Endothelial cell of umbilical vein (primary cell): ENCODE data around the gene FAM222B. TPM values are rescaled to one million over a fixed set of nuclear protein-coding genes. Genes with fewer than 3 reads are reported as not detected.

Experiments used
- BruUV-seq: library from RNA; stranded (reverse); fragments of 400-500 nt; replicated peaks from 2 replicates; lab custom pipeline; 2021; lab: Mats Ljungman, UMichigan
- CTCF ChIA-PET: fragments of 300-600, 350-600 bp; sonication (Branson Sonifier 250); formaldehyde crosslinking; loops from one replicate; lab custom pipeline; 2021; ENCODE audit warnings: antibody characterized with exemption, inconsistent platforms; lab: Charles Lee
- POLR2A ChIA-PET: fragments of 300-600, 350-600 bp; sonication (Branson Sonifier 250); formaldehyde crosslinking; loops from one replicate; lab custom pipeline; 2021; ENCODE audit warnings: antibody characterized with exemption, inconsistent platforms; lab: Charles Lee
- DNase-seq: peaks from one replicate; pipeline ENCODE4 v3.0.0-alpha.2; 2011; ENCODE audit warnings: low read depth, low spot score
- FAIRE-seq: peaks from 2 replicates; lab custom pipeline; 2011; peaks lifted over from hg19 to GRCh38; lab: Jason Lieb, UNC
- H2AFZ ChIP-seq: 2 replicates; pipeline ENCODE4 v1.6.0; 2012; ENCODE audit warnings: low read depth, low read length, control low read depth, inconsistent platforms
- H3K27ac ChIP-seq: 2 replicates; pipeline ENCODE4 v1.5.1; 2011; ENCODE audit warnings: low read depth, mild to moderate bottlenecking, control low read depth, low read length, moderate library complexity; ENCODE audit not compliant: insufficient read depth
- H3K27me3 ChIP-seq, 2 experiments: 2 replicates each; pipeline versions ENCODE4 v1.6.0 to v1.6.1; 2011; ENCODE audit warnings: low read length in 2 of 2, mixed read lengths in 1 of 2; ENCODE audit not compliant: control insufficient read depth in 2 of 2, insufficient read depth in 2 of 2
- H3K36me3 ChIP-seq, 2 experiments: 2 replicates in 1 of 2; 3 replicates in 1 of 2; pipeline ENCODE4 v1.5.1; 2011; ENCODE audit warnings: low read length in 2 of 2, mild to moderate bottlenecking in 1 of 2, moderate library complexity in 1 of 2; ENCODE audit not compliant: control insufficient read depth in 2 of 2, insufficient read depth in 2 of 2; ENCODE audit errors: extremely low read depth in 1 of 2
- H3K4me1 ChIP-seq: 3 replicates; pipeline ENCODE4 v1.5.1; 2011; ENCODE audit warnings: mild to moderate bottlenecking, low read length; ENCODE audit not compliant: control insufficient read depth, insufficient read depth; ENCODE audit errors: extremely low read depth
- H3K4me2 ChIP-seq: 2 replicates; pipeline ENCODE4 v1.6.1; 2011; ENCODE audit warnings: low read length, control low read depth, mixed read lengths; ENCODE audit not compliant: insufficient read depth
- H3K4me3 ChIP-seq, 3 experiments: fragments of 200-600 bp in 1 of 3; sonication (generic), shearing (Covaris generic) in 1 of 3; replicated peaks in 1 of 3; 2 replicates each; pipeline ENCODE4 v1.5.1; 2011 to 2016; ENCODE audit warnings: control low read depth in 3 of 3, low read length in 3 of 3, mild to moderate bottlenecking in 2 of 3, inconsistent platforms in 1 of 3, low read depth in 1 of 3, moderate library complexity in 1 of 3; ENCODE audit not compliant: insufficient read depth in 1 of 3
- H3K79me2 ChIP-seq: 2 replicates; pipeline ENCODE4 v1.6.0; 2012; ENCODE audit warnings: low read length, inconsistent platforms; ENCODE audit not compliant: control insufficient read depth, insufficient read depth
- H3K9ac ChIP-seq: replicated peaks from 2 replicates; pipeline ENCODE3; 2011; ENCODE audit warnings: low read length, control low read depth; ENCODE audit not compliant: insufficient read depth; ENCODE audit errors: extremely low read depth
- H3K9me1 ChIP-seq: replicated peaks from 3 replicates; pipeline ENCODE4 v1.6.0; 2011; ENCODE audit warnings: mild to moderate bottlenecking, low read length; ENCODE audit not compliant: control insufficient read depth, insufficient read depth; ENCODE audit errors: extremely low read depth
- H3K9me3 ChIP-seq: replicated peaks from 2 replicates; pipeline ENCODE4 v1.5.1; 2012; ENCODE audit warnings: low read length, inconsistent platforms; ENCODE audit not compliant: control insufficient read depth, insufficient read depth
- H4K20me1 ChIP-seq: replicated peaks from 2 replicates; pipeline ENCODE3; 2011; ENCODE audit warnings: mild to moderate bottlenecking, low read length; ENCODE audit not compliant: control insufficient read depth, insufficient read depth; ENCODE audit errors: extremely low read depth
- EZH2 ChIP-seq: IDR thresholded peaks from 2 replicates; pipeline ENCODE4 v1.6.1; 2012; ENCODE audit warnings: borderline replicate concordance, low read depth, mild to moderate bottlenecking, moderate library complexity, low read length, inconsistent platforms; ENCODE audit not compliant: severe bottlenecking
- FOS ChIP-seq: IDR thresholded peaks from 2 replicates; pipeline ENCODE4 v1.6.1; 2011; ENCODE audit warnings: mild to moderate bottlenecking, low read length, moderate library complexity, borderline replicate concordance; ENCODE audit not compliant: insufficient read depth
- GATA2 ChIP-seq: IDR thresholded peaks from 2 replicates; pipeline ENCODE4 v1.7.0; 2011; ENCODE audit warnings: low read depth, mild to moderate bottlenecking, moderate library complexity, mixed read lengths, low read length; ENCODE audit not compliant: insufficient read length, insufficient read depth
- JUN ChIP-seq: IDR thresholded peaks from 2 replicates; pipeline ENCODE4 v1.6.1; 2011; ENCODE audit warnings: borderline replicate concordance, low read depth; ENCODE audit not compliant: insufficient read length, insufficient read depth
- MYC ChIP-seq: IDR thresholded peaks from one replicate; pipeline ENCODE4 v1.6.1; 2011; ENCODE audit warnings: mild to moderate bottlenecking, low read depth, low read length
- POLR2A ChIP-seq: IDR thresholded peaks from 2 replicates; pipeline ENCODE4 v1.6.1; 2012; ENCODE audit warnings: low read depth, mild to moderate bottlenecking, control low read depth, low read length
- POLR2AphosphoS5 ChIP-seq: IDR thresholded peaks from 2 replicates; pipeline ENCODE4 v1.6.1; 2012; ENCODE audit warnings: low read depth, mild to moderate bottlenecking, control low read depth, low read length, moderate library complexity; ENCODE audit not compliant: insufficient read depth
- dilution Hi-C: fragments of 300-500 bp; cut with MboI; formaldehyde crosslinking; loops from one replicate; pipeline ENCODE4 v1.15.0; 2019; ENCODE audit warnings: low sequenced_read_pairs; ENCODE audit not compliant: extremely low pct_ligation_motif_present
- intact Hi-C: fragments of 100-400 bp; cut with micrococcal nuclease; formaldehyde crosslinking; loops from one replicate; pipeline ENCODE4 v1.10.0; 2022
- polyA plus RNA-seq, 4 experiments: library from polyadenylated mRNA; depleted of rRNA in 3 of 4; stranded (reverse) in 3 of 4; unstranded in 1 of 4; fragments of >200 nt; gene quantifications; 2 replicates each; pipeline versions ENCODE4 v1.2.1 to v1.2.3, GENCODE V29; 2011 to 2012; ENCODE audit warnings: missing spikeins in 1 of 4
- total RNA-seq: library from RNA; stranded (reverse); gene quantifications from 2 replicates; pipeline ENCODE4 v1.2.3, GENCODE V29; 2021
- TF ChIP-seq, protein P1 (sequence below), 2 donors: IDR thresholded peaks; 1 replicate in 1 of 2; 2 replicates in 1 of 2; pipeline ENCODE4 v1.5.1; 2011; ENCODE audit warnings: low read length in 2 of 2, mild to moderate bottlenecking in 2 of 2, moderate library complexity in 2 of 2, control low read depth in 1 of 2, inconsistent platforms in 1 of 2, low read depth in 1 of 2; ENCODE audit not compliant: insufficient read depth in 1 of 2; ENCODE audit errors: extremely low read depth in 1 of 2
- TF ChIP-seq, protein P2 (sequence below): IDR thresholded peaks from 2 replicates; pipeline ENCODE4 v1.6.1; 2011; ENCODE audit not compliant: insufficient read depth, insufficient read length

FAM222B gene
- total and polyA plus RNA-seq, 2 donors (not counting 3 experiments of a cell fraction or from before 2014, with no cell fraction given): 21.1 to 30.6 TPM

DNA sequence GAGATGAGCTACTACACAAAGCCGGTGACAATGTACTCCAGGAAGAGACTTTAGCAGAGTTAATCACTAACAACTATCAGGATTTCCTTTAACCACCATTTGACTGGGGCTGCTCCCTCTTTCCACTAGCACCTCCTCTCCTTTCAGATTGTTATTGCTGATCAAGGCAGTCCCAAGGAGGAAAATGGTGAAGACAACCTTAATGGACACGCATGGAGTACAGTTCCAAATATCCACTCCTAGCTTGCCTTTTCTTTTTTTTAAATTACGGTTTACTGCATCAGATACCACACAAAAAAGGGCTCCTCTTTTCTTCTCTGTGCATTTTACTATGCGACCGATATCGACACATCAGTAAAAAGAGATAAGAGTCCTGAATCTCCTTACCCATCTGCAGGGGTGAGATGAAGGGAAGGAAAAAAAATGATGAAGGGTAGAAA lies 30.9 kb downstream of the FAM222B start:
- DNase-seq (peak; percentile 74), FAIRE-seq (peak; percentile 59)
- Histone ChIP-seq H3K27ac (peak overlapping the region; percentile 95), H3K4me2 (peak overlapping the region; percentile 98), H4K20me1 (no peaks in the 10 kb centered on the region), H3K4me1 (peaks cover 48% of the 10 kb centered on the region), H3K9me1 (no peaks in the 10 kb centered on the region), H3K27me3 (no peaks in the 10 kb centered on the region), H3K79me2 (peaks cover 58% of the 10 kb centered on the region), H3K36me3 (no peaks in the 10 kb centered on the region), H3K9me3 (no peaks in the 10 kb centered on the region), H3K4me3 (peak overlapping the region; percentile 90 to 98 (median 95)), H2AFZ (peak overlapping the region; percentile 8), H3K9ac (peak overlapping the region; percentile 90)
- BruUV-seq: TSS peak; percentile 32
- ChIA-PET CTCF (interaction anchor here (1.4 to 3.1 kb wide), 4 partner anchors 21 to 101 kb away, joined by 3 to 32 read pairs (median 8); no protein-coding TSS in a partner anchor), POLR2A (interaction anchor here (0.6 kb wide), 1 partner anchor 22 kb away, joined by 7 read pairs; no protein-coding TSS in a partner anchor)
- intact Hi-C loops: loop anchor here (1.0 to 5.0 kb wide), 3 partner anchors 31 to 94 kb away; partner anchors contain the start of genes FAM222B, RAB34 and RPL23A
- TF ChIP-seq GATA2 (peak; percentile 27), POLR2A (no peak), JUN (no peak)
- dilution Hi-C loops: no loop called here

DNA sequence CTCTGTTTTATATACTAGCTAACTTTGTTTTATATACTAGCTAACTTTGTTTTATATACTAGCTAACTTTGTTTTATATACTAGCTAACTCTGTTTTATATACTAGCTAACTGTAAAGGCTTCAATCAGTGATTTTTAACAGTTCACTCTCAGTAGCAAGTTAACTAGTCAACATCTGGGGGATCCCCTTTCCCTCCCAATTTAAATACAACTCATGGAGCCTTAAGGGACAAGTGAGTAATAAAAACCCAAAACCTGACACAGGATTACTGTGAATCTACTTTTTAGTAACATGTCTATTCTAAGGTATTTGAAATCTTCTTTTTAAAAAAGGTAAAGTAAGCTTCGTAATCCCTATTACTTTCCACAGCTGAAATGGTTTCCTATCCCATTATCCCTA lies 32.2 kb downstream of the FAM222B start:
- no TSS peak for BruUV-seq

More for the DNA sequence above, 32.2 kb downstream of the FAM222B start:
- Histone ChIP-seq H3K27ac (peak overlapping the region; percentile 89), H3K9me1 (no peaks in the 10 kb centered on the region), H3K9ac (no peak overlapping the region), H3K4me1 (peaks cover 50% of the 10 kb centered on the region), H3K79me2 (peaks cover 59% of the 10 kb centered on the region), H4K20me1 (peaks cover 2% of the 10 kb centered on the region), H3K36me3 (peaks cover 3 to 6% of the 10 kb centered on the region in 2 experiments), H3K27me3 (no peaks in the 10 kb centered on the region), H3K4me2 (peak overlapping the region; percentile 49), H3K9me3 (no peaks in the 10 kb centered on the region), H2AFZ (no peak overlapping the region), H3K4me3 (peak overlapping the region in 1 of 3 experiments; percentile 98)
- FAIRE-seq: no peak
- intact Hi-C loops: loop anchor here (5.0 kb wide), 1 partner anchor 93 kb away; the partner anchor contains the start of genes RAB34 and RPL23A
- TF ChIP-seq POLR2AphosphoS5: no peak
- TF ChIP-seq EZH2: no peak
- TF ChIP-seq FOS: no peak
- TF ChIP-seq, protein P1, sequence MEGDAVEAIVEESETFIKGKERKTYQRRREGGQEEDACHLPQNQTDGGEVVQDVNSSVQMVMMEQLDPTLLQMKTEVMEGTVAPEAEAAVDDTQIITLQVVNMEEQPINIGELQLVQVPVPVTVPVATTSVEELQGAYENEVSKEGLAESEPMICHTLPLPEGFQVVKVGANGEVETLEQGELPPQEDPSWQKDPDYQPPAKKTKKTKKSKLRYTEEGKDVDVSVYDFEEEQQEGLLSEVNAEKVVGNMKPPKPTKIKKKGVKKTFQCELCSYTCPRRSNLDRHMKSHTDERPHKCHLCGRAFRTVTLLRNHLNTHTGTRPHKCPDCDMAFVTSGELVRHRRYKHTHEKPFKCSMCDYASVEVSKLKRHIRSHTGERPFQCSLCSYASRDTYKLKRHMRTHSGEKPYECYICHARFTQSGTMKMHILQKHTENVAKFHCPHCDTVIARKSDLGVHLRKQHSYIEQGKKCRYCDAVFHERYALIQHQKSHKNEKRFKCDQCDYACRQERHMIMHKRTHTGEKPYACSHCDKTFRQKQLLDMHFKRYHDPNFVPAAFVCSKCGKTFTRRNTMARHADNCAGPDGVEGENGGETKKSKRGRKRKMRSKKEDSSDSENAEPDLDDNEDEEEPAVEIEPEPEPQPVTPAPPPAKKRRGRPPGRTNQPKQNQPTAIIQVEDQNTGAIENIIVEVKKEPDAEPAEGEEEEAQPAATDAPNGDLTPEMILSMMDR (IDR thresholded peaks at IDR 0.05; ENCODE audit: extremely low read depth in 1 of 2, insufficient read depth in 1 of 2, low read depth in 1 of 2, low read length in 2 of 2): no peak
- TF ChIP-seq POLR2A: no peak
- TF ChIP-seq, protein P2, sequence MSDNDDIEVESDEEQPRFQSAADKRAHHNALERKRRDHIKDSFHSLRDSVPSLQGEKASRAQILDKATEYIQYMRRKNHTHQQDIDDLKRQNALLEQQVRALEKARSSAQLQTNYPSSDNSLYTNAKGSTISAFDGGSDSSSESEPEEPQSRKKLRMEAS: no peak
- no peak for TF ChIP-seq GATA2
- no peak for TF ChIP-seq JUN
- no peak for TF ChIP-seq MYC
- no peak for DNase-seq
- CTCF ChIA-PET: interaction anchor here (1.1 to 3.1 kb wide), 7 partner anchors 19 to 102 kb away, joined by 3 to 32 read pairs (median 3); partner anchors contain the start of gene FAM222B
- POLR2A ChIA-PET: interaction anchor here (1.1 kb wide), 1 partner anchor 17 kb away, joined by 3 read pairs; no protein-coding TSS in a partner anchor
- dilution Hi-C loops: no loop called here
